ENCODE measurements around the gene SLC25A26. TPM values are rescaled to one million over a fixed set of nuclear protein-coding genes. Genes with fewer than 3 reads are reported as not detected.
"Not testable (repeated sequence)": the region's sequence is repeated elsewhere in the genome, so short reads cannot be mapped to it uniquely, and the experiment has no call there.

The SLC25A26 gene
- total RNA-seq, 1 experiment from 2014 or later = 13.2 TPM

DNA sequence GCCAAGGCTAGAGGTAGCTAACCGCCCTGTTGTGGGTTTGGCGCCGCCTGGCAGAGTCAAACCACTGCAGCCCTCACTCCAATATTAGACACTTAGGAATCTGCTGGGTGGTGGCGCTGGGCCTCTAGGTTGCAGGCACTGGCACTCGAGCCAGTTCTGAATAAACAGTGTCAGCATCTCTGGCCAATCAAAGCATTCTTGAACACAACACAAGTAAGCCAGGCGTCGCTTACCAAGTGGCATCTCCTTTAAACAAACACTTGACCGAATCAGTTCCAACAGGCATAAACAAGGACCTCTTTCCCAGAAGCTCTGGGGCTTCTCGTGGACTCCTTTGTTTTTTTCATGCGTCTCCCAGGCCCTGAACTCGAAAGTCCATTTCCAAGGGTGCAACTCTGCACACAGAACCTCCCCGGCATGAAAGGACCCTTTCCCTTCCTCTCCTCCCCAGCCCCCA, 197.7 kb downstream of the SLC25A26 start:
- H3K9me3 ChIP-seq (ENCODE audit: control insufficient read depth, insufficient read depth, low read depth, low read length) = no peaks in the 10 kb centered on the region
- no peaks in the 10 kb centered on the region for H3K27me3 ChIP-seq (ENCODE audit: control insufficient read depth, insufficient read depth, low read length)
- H3K4me1 ChIP-seq (ENCODE audit: control insufficient read depth, insufficient read depth, low read length) = no peaks in the 10 kb centered on the region
- ChIA-PET POLR2A (no interaction called here), CTCF (no interaction called here)
- H3K4me3 ChIP-seq (ENCODE audit: low read depth in 2 of 2, low read length in 2 of 2) = no peak overlapping the region
- TF ChIP-seq, protein P1, sequence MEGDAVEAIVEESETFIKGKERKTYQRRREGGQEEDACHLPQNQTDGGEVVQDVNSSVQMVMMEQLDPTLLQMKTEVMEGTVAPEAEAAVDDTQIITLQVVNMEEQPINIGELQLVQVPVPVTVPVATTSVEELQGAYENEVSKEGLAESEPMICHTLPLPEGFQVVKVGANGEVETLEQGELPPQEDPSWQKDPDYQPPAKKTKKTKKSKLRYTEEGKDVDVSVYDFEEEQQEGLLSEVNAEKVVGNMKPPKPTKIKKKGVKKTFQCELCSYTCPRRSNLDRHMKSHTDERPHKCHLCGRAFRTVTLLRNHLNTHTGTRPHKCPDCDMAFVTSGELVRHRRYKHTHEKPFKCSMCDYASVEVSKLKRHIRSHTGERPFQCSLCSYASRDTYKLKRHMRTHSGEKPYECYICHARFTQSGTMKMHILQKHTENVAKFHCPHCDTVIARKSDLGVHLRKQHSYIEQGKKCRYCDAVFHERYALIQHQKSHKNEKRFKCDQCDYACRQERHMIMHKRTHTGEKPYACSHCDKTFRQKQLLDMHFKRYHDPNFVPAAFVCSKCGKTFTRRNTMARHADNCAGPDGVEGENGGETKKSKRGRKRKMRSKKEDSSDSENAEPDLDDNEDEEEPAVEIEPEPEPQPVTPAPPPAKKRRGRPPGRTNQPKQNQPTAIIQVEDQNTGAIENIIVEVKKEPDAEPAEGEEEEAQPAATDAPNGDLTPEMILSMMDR (IDR thresholded peaks at IDR 0.05) = no peak
- TF ChIP-seq, protein P2, sequence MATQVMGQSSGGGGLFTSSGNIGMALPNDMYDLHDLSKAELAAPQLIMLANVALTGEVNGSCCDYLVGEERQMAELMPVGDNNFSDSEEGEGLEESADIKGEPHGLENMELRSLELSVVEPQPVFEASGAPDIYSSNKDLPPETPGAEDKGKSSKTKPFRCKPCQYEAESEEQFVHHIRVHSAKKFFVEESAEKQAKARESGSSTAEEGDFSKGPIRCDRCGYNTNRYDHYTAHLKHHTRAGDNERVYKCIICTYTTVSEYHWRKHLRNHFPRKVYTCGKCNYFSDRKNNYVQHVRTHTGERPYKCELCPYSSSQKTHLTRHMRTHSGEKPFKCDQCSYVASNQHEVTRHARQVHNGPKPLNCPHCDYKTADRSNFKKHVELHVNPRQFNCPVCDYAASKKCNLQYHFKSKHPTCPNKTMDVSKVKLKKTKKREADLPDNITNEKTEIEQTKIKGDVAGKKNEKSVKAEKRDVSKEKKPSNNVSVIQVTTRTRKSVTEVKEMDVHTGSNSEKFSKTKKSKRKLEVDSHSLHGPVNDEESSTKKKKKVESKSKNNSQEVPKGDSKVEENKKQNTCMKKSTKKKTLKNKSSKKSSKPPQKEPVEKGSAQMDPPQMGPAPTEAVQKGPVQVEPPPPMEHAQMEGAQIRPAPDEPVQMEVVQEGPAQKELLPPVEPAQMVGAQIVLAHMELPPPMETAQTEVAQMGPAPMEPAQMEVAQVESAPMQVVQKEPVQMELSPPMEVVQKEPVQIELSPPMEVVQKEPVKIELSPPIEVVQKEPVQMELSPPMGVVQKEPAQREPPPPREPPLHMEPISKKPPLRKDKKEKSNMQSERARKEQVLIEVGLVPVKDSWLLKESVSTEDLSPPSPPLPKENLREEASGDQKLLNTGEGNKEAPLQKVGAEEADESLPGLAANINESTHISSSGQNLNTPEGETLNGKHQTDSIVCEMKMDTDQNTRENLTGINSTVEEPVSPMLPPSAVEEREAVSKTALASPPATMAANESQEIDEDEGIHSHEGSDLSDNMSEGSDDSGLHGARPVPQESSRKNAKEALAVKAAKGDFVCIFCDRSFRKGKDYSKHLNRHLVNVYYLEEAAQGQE (IDR thresholded peaks at IDR 0.05; ENCODE audit: insufficient read depth in 1 of 2, low read depth in 2 of 2, low read length in 1 of 2) = no peak
- ATAC-seq (no peak), DNase-seq (ENCODE audit: low read depth, low spot score) (no peak)
- no peak overlapping the region for H3K27ac ChIP-seq (ENCODE audit: low read length)
- no TSS peak for BruUV-seq (replicated peaks)
- in situ Hi-C loops (cut with HindIII; ENCODE audit: low pct_unique_long_range_greater_than_20kb, low sequenced_read_pairs) (no loop called here), intact Hi-C loops (cut with micrococcal nuclease; ENCODE audit: unreplicated experiment) (no loop called here)
- no peaks in the 10 kb centered on the region for H3K36me3 ChIP-seq (ENCODE audit: control insufficient read depth, insufficient read depth, low read length)

DNA sequence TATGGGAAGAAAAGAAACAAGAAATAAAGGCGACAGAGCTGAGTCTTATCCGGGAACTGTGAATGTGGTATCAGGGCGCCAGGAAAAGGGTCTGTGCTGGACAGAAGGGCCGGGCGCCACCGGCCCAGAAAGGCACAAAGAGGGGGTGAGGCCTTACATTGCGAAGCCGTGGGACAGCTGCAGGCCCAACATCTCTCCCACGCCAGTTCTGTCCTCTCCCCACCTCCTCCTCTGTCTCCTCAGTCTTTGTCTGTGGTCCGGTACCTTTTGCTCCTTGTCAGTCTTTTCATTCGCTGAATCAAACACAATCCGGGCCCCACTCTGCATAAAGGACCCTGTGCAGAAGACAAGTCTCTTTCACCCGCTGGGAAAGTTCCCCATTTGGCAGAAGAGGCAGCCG, 198.2 kb downstream of the SLC25A26 start:
- POLR2A ChIA-PET = no interaction called here
- H3K27me3 ChIP-seq (ENCODE audit: control insufficient read depth, insufficient read depth, low read length) = no peaks in the 10 kb centered on the region
- ATAC-seq = no peak
- TF ChIP-seq SIN3A (IDR thresholded peaks at IDR 0.05; ENCODE audit: borderline replicate concordance, insufficient read depth, low read depth, low read length) = no peak
- TF ChIP-seq, protein P2 (IDR thresholded peaks at IDR 0.05; ENCODE audit: insufficient read depth in 1 of 2, low read depth in 2 of 2, low read length in 1 of 2) = no peak
- TF ChIP-seq, protein P1 (IDR thresholded peaks at IDR 0.05) = no peak
- TF ChIP-seq TCF7L2 (IDR thresholded peaks at IDR 0.05; ENCODE audit: low read depth, low read length) = no peak
- TF ChIP-seq POLR2AphosphoS5 (IDR thresholded peaks at IDR 0.05; ENCODE audit: low read depth, low read length) = no peak
- DNase-seq (ENCODE audit: low read depth, low spot score) = no peak
- CTCF ChIA-PET = no interaction called here
- no peak overlapping the region for H3K27ac ChIP-seq (ENCODE audit: low read length)
- H3K36me3 ChIP-seq (ENCODE audit: control insufficient read depth, insufficient read depth, low read length) = no peaks in the 10 kb centered on the region
- no peak overlapping the region for H3K4me3 ChIP-seq (ENCODE audit: low read depth in 2 of 2, low read length in 2 of 2)
- in situ Hi-C loops (cut with HindIII; ENCODE audit: low pct_unique_long_range_greater_than_20kb, low sequenced_read_pairs) (no loop called here), intact Hi-C loops (cut with micrococcal nuclease; ENCODE audit: unreplicated experiment) (no loop called here)
- no peaks in the 10 kb centered on the region for H3K9me3 ChIP-seq (ENCODE audit: control insufficient read depth, insufficient read depth, low read depth, low read length)
- no peaks in the 10 kb centered on the region for H3K4me1 ChIP-seq (ENCODE audit: control insufficient read depth, insufficient read depth, low read length)
- BruUV-seq (replicated peaks) = no TSS peak

DNA sequence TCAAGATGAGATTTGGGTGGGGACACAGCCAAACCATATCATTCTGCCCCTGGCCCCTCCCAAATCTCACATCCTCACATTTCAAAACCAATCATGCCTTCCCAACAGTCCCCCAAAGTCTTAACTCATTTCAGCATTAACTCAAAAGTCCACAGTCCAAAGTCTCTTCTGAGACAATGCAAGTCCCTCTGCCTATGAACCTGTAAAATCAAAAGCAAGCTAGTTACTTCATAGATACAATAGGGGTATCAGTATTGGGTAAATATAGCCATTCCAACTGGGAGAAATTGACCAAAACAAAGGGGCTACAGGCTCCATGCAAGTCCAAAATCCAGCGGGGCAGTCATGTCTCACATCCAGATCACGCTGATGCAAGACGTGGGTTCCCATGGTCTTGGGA, 200.3 kb downstream of the SLC25A26 start:
- in situ Hi-C loops (cut with HindIII; ENCODE audit: low pct_unique_long_range_greater_than_20kb, low sequenced_read_pairs); POLR2A ChIA-PET; H3K9me3 ChIP-seq (ENCODE audit: control insufficient read depth, insufficient read depth, low read depth, low read length); H3K27me3 ChIP-seq (ENCODE audit: control insufficient read depth, insufficient read depth, low read length); BruUV-seq (replicated peaks); DNase-seq (ENCODE audit: low read depth, low spot score); H3K27ac ChIP-seq (ENCODE audit: low read length); intact Hi-C loops (cut with micrococcal nuclease; ENCODE audit: unreplicated experiment); CTCF ChIA-PET; H3K4me1 ChIP-seq (ENCODE audit: control insufficient read depth, insufficient read depth, low read length); H3K4me3 ChIP-seq (ENCODE audit: low read depth in 2 of 2, low read length in 2 of 2); H3K36me3 ChIP-seq (ENCODE audit: control insufficient read depth, insufficient read depth, low read length); ATAC-seq: not testable (repeated sequence)

DNA sequence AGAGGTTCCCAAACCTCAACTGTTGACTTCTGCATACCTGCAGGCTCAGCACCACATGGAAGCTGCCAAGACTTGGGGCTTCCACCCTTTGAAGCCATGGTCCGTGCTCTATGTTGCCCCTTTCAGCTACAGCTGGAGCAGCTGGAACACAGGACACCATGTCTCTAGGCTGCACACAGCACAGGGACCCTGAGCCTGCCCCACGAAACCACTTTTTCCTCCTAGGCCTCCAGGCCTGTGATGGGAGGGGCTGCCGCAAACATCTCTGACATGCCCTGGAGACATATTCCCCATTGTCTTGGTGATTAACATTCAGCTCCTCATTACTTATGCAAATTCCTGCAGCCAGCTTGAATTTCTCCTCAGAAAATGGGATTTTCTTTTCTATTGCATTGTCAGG, 201.1 kb downstream of the SLC25A26 start:
- intact Hi-C loops (cut with micrococcal nuclease; ENCODE audit: unreplicated experiment); H3K9me3 ChIP-seq (ENCODE audit: control insufficient read depth, insufficient read depth, low read depth, low read length); DNase-seq (ENCODE audit: low read depth, low spot score); BruUV-seq (replicated peaks); H3K4me1 ChIP-seq (ENCODE audit: control insufficient read depth, insufficient read depth, low read length); H3K27ac ChIP-seq (ENCODE audit: low read length); H3K27me3 ChIP-seq (ENCODE audit: control insufficient read depth, insufficient read depth, low read length); in situ Hi-C loops (cut with HindIII; ENCODE audit: low pct_unique_long_range_greater_than_20kb, low sequenced_read_pairs); ATAC-seq; H3K36me3 ChIP-seq (ENCODE audit: control insufficient read depth, insufficient read depth, low read length); H3K4me3 ChIP-seq (ENCODE audit: low read depth in 2 of 2, low read length in 2 of 2); POLR2A ChIA-PET; CTCF ChIA-PET: not testable (repeated sequence)
